Osteoblast (primary cell): Measurements from ENCODE around the gene REXO5. TPM values are rescaled to one million over a fixed set of nuclear protein-coding genes. Genes with fewer than 3 reads are reported as not detected.

ENCODE experiments used
- DNase-seq: peaks from one replicate; pipeline ENCODE4 v3.0.0; 2011; ENCODE audit warnings: low spot score, mixed read lengths; ENCODE audit not compliant: insufficient read length; ENCODE audit errors: missing footprints
- H2AFZ ChIP-seq: 2 replicates; pipeline ENCODE4 v1.6.0; 2011; ENCODE audit warnings: mild to moderate bottlenecking, low read length
- H3K27ac ChIP-seq: 2 replicates; pipeline ENCODE4 v1.5.1; 2011; ENCODE audit warnings: mild to moderate bottlenecking, low read depth, low read length, moderate library complexity
- H3K27me3 ChIP-seq: 2 replicates; pipeline ENCODE4 v1.6.0; 2012; ENCODE audit warnings: mild to moderate bottlenecking, control low read depth, inconsistent platforms, low read length, moderate library complexity; ENCODE audit not compliant: insufficient read depth
- H3K36me3 ChIP-seq: 2 replicates; pipeline ENCODE4 v1.5.1; 2011; ENCODE audit warnings: mild to moderate bottlenecking, low read length, control low read depth, moderate library complexity; ENCODE audit not compliant: insufficient read depth
- H3K4me1 ChIP-seq: 2 replicates; pipeline ENCODE4 v1.5.1; 2011; ENCODE audit warnings: mild to moderate bottlenecking, low read length, control low read depth, moderate library complexity; ENCODE audit not compliant: insufficient read depth
- H3K4me2 ChIP-seq: 2 replicates; pipeline ENCODE4 v1.6.0; 2011; ENCODE audit warnings: mild to moderate bottlenecking, low read length; ENCODE audit not compliant: insufficient read depth
- H3K4me3 ChIP-seq: fragments of 200-600 bp; sonication (generic); 3 replicates; pipeline ENCODE4 v1.5.1; 2012; ENCODE audit warnings: mild to moderate bottlenecking, low read length, inconsistent platforms; ENCODE audit not compliant: insufficient read depth
- H3K79me2 ChIP-seq: 2 replicates; pipeline ENCODE4 v1.6.0; 2012; ENCODE audit warnings: mild to moderate bottlenecking, low read length, control low read depth, inconsistent platforms; ENCODE audit not compliant: insufficient read depth
- H3K9me3 ChIP-seq: 2 replicates; pipeline ENCODE4 v1.5.1; 2011; ENCODE audit warnings: low read depth, low read length, control low read depth
- H4K20me1 ChIP-seq: 2 replicates; pipeline ENCODE4 v1.6.0; 2012; ENCODE audit warnings: mild to moderate bottlenecking, low read length, control low read depth; ENCODE audit not compliant: insufficient read depth
- small RNA-seq: library from RNA; depleted of rRNA; stranded (forward); fragments of <200 nt; gene quantifications from one replicate; pipeline ENCODE3, GENCODE V24; 2012
- total RNA-seq: library from RNA; depleted of rRNA; stranded (reverse); fragments of >200 nt; gene quantifications from 2 replicates; pipeline ENCODE4 v1.2.3, GENCODE V29; 2012
- TF ChIP-seq, protein P1 (sequence below): IDR thresholded peaks from 2 replicates; pipeline ENCODE4 v1.5.1; 2011; ENCODE audit warnings: mild to moderate bottlenecking, low read depth, low read length, moderate library complexity; ENCODE audit errors: extremely low read depth

Gene REXO5
- total RNA-seq, 1 donor: 3.6 TPM

GRCh38 chr16:20899071-20899470 is 92.7 kb downstream of the REXO5 start:
- Histone ChIP-seq H3K4me3 (peak overlapping the region; percentile 90), H3K4me1 (peaks cover 42% of the 10 kb centered on the region), H3K9me3 (no peaks in the 10 kb centered on the region), H3K27me3 (no peaks in the 10 kb centered on the region), H3K4me2 (peak overlapping the region; percentile 89), H2AFZ (no peak overlapping the region), H3K36me3 (peaks cover 31% of the 10 kb centered on the region), H3K79me2 (peaks cover 83% of the 10 kb centered on the region), H3K27ac (peak overlapping the region; percentile 93), H4K20me1 (peaks cover 41% of the 10 kb centered on the region)
- TF ChIP-seq, protein P1, sequence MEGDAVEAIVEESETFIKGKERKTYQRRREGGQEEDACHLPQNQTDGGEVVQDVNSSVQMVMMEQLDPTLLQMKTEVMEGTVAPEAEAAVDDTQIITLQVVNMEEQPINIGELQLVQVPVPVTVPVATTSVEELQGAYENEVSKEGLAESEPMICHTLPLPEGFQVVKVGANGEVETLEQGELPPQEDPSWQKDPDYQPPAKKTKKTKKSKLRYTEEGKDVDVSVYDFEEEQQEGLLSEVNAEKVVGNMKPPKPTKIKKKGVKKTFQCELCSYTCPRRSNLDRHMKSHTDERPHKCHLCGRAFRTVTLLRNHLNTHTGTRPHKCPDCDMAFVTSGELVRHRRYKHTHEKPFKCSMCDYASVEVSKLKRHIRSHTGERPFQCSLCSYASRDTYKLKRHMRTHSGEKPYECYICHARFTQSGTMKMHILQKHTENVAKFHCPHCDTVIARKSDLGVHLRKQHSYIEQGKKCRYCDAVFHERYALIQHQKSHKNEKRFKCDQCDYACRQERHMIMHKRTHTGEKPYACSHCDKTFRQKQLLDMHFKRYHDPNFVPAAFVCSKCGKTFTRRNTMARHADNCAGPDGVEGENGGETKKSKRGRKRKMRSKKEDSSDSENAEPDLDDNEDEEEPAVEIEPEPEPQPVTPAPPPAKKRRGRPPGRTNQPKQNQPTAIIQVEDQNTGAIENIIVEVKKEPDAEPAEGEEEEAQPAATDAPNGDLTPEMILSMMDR: no peak
- peak; percentile 78 for DNase-seq

Small RNA genes lying within 50 kb of the gene (small RNA-seq; reads per million reads assigned to genes)
- not detected for gene RF00618
- not detected for gene RNU6-944P

Other genes with a start within 250 kb of the REXO5 start
- gene ACSM2B, start 230.2 kb upstream of the REXO5 start, total RNA-seq: not detected in 2 replicates
- gene ACSM1, start 108.8 kb upstream of the REXO5 start, total RNA-seq: not detected in 2 replicates
- 78.9 and 82.5 TPM in 2 replicates for gene THUMPD1, start 64.7 kb upstream of the REXO5 start, total RNA-seq
- gene ACSM3, start 42.5 kb upstream of the REXO5 start, total RNA-seq: 0.88 and 1.1 TPM in 2 replicates
- gene ERI2, start 55 bp upstream of the REXO5 start, total RNA-seq: 20.6 and 21.0 TPM in 2 replicates
- gene DCUN1D3, start 93.8 kb downstream of the REXO5 start, total RNA-seq: 26.2 and 33.7 TPM in 2 replicates
- 42.7 and 44.9 TPM in 2 replicates for gene LYRM1, start 94.2 kb downstream of the REXO5 start, total RNA-seq